Measurements from ENCODE around the gene PADI6.
A peak's percentile ranks its signal among the peaks of the same experiment; 100 is the strongest.

Gene PADI6

GRCh38 chr1:17434016-17434415 is 62.0 kb downstream of the PADI6 start:
- no peak for DNase-seq (ENCODE audit: low read depth in 2 of 2)

- no peak for DNase-seq (ENCODE audit: low read depth in 2 of 2)
These were observed 62.6 kb downstream of the PADI6 start for GRCh38 chr1:17434601-17435000.

GRCh38 chr1:17436380-17437174 is 64.6 kb downstream of the PADI6 start:
- DNase-seq (ENCODE audit: low read depth in 2 of 2), result no peak

GRCh38 chr1:17437260-17437579 is 65.2 kb downstream of the PADI6 start:
- no peak for DNase-seq (ENCODE audit: low read depth in 2 of 2)

- peak; percentile 31 to 51 for DNase-seq (ENCODE audit: low read depth in 2 of 2)
These were observed 65.8 kb downstream of the PADI6 start for GRCh38 chr1:17437580-17438317.

GRCh38 chr1:17438318-17439249 is 66.6 kb downstream of the PADI6 start:
- peak; percentile 61 to 66 for DNase-seq (ENCODE audit: low read depth in 2 of 2)

GRCh38 chr1:17439250-17440073 is 67.5 kb downstream of the PADI6 start, which contains the start of gene RCC2:
RCC2 (minus strand) TSS chr1:17439677; CDS start chr1:17438514, 1,163 bp downstream.
- DNase-seq (ENCODE audit: low read depth in 2 of 2), result peak; percentile 46 to 52

- no peak for DNase-seq (ENCODE audit: low read depth in 2 of 2)
These were observed 68.3 kb downstream of the PADI6 start for GRCh38 chr1:17440074-17440826.

GRCh38 chr1:17440827-17441168 is 68.8 kb downstream of the PADI6 start:
- DNase-seq (ENCODE audit: low read depth in 2 of 2), result no peak

- DNase-seq (ENCODE audit: low read depth in 2 of 2), result no peak
These were observed 69.4 kb downstream of the PADI6 start for GRCh38 chr1:17441265-17441992.

- DNase-seq (ENCODE audit: low read depth in 2 of 2), result no peak
These were observed 70.0 kb downstream of the PADI6 start for GRCh38 chr1:17441993-17442357.

- DNase-seq (ENCODE audit: low read depth in 2 of 2), result no peak
These were observed 70.8 kb downstream of the PADI6 start for GRCh38 chr1:17442841-17443240.

GRCh38 chr1:17447501-17447992 is 75.6 kb downstream of the PADI6 start:
- DNase-seq (ENCODE audit: low read depth in 2 of 2), result no peak
